Endothelial cell of umbilical vein (primary cell): ENCODE results near the gene HNMT. TPM values are rescaled to one million over a fixed set of nuclear protein-coding genes. Genes with fewer than 3 reads are reported as not detected.

ENCODE experiments used
- BruUV-seq: library from RNA; stranded (reverse); fragments of 400-500 nt; replicated peaks from 2 replicates; lab custom pipeline; 2021; lab: Mats Ljungman, UMichigan
- CTCF ChIA-PET: fragments of 300-600, 350-600 bp; sonication (Branson Sonifier 250); formaldehyde crosslinking; loops from one replicate; lab custom pipeline; 2021; ENCODE audit warnings: antibody characterized with exemption, inconsistent platforms; lab: Charles Lee
- POLR2A ChIA-PET: fragments of 300-600, 350-600 bp; sonication (Branson Sonifier 250); formaldehyde crosslinking; loops from one replicate; lab custom pipeline; 2021; ENCODE audit warnings: antibody characterized with exemption, inconsistent platforms; lab: Charles Lee
- DNase-seq: peaks from one replicate; pipeline ENCODE4 v3.0.0-alpha.2; 2011; ENCODE audit warnings: low read depth, low spot score
- FAIRE-seq: peaks from 2 replicates; lab custom pipeline; 2011; peaks lifted over from hg19 to GRCh38; lab: Jason Lieb, UNC
- H2AFZ ChIP-seq: 2 replicates; pipeline ENCODE4 v1.6.0; 2012; ENCODE audit warnings: low read depth, low read length, control low read depth, inconsistent platforms
- H3K27ac ChIP-seq: 2 replicates; pipeline ENCODE4 v1.5.1; 2011; ENCODE audit warnings: low read depth, mild to moderate bottlenecking, control low read depth, low read length, moderate library complexity; ENCODE audit not compliant: insufficient read depth
- H3K27me3 ChIP-seq, 2 experiments: 2 replicates each; pipeline versions ENCODE4 v1.6.0 to v1.6.1; 2011; ENCODE audit warnings: low read length in 2 of 2, mixed read lengths in 1 of 2; ENCODE audit not compliant: control insufficient read depth in 2 of 2, insufficient read depth in 2 of 2
- H3K36me3 ChIP-seq, 2 experiments: 2 replicates in 1 of 2; 3 replicates in 1 of 2; pipeline ENCODE4 v1.5.1; 2011; ENCODE audit warnings: low read length in 2 of 2, mild to moderate bottlenecking in 1 of 2, moderate library complexity in 1 of 2; ENCODE audit not compliant: control insufficient read depth in 2 of 2, insufficient read depth in 2 of 2; ENCODE audit errors: extremely low read depth in 1 of 2
- H3K4me1 ChIP-seq: 3 replicates; pipeline ENCODE4 v1.5.1; 2011; ENCODE audit warnings: mild to moderate bottlenecking, low read length; ENCODE audit not compliant: control insufficient read depth, insufficient read depth; ENCODE audit errors: extremely low read depth
- H3K4me2 ChIP-seq: 2 replicates; pipeline ENCODE4 v1.6.1; 2011; ENCODE audit warnings: low read length, control low read depth, mixed read lengths; ENCODE audit not compliant: insufficient read depth
- H3K4me3 ChIP-seq, 3 experiments: fragments of 200-600 bp in 1 of 3; sonication (generic), shearing (Covaris generic) in 1 of 3; replicated peaks in 1 of 3; 2 replicates each; pipeline ENCODE4 v1.5.1; 2011 to 2016; ENCODE audit warnings: control low read depth in 3 of 3, low read length in 3 of 3, mild to moderate bottlenecking in 2 of 3, inconsistent platforms in 1 of 3, low read depth in 1 of 3, moderate library complexity in 1 of 3; ENCODE audit not compliant: insufficient read depth in 1 of 3
- H3K79me2 ChIP-seq: 2 replicates; pipeline ENCODE4 v1.6.0; 2012; ENCODE audit warnings: low read length, inconsistent platforms; ENCODE audit not compliant: control insufficient read depth, insufficient read depth
- H3K9ac ChIP-seq: replicated peaks from 2 replicates; pipeline ENCODE3; 2011; ENCODE audit warnings: low read length, control low read depth; ENCODE audit not compliant: insufficient read depth; ENCODE audit errors: extremely low read depth
- H3K9me1 ChIP-seq: replicated peaks from 3 replicates; pipeline ENCODE4 v1.6.0; 2011; ENCODE audit warnings: mild to moderate bottlenecking, low read length; ENCODE audit not compliant: control insufficient read depth, insufficient read depth; ENCODE audit errors: extremely low read depth
- H3K9me3 ChIP-seq: replicated peaks from 2 replicates; pipeline ENCODE4 v1.5.1; 2012; ENCODE audit warnings: low read length, inconsistent platforms; ENCODE audit not compliant: control insufficient read depth, insufficient read depth
- H4K20me1 ChIP-seq: replicated peaks from 2 replicates; pipeline ENCODE3; 2011; ENCODE audit warnings: mild to moderate bottlenecking, low read length; ENCODE audit not compliant: control insufficient read depth, insufficient read depth; ENCODE audit errors: extremely low read depth
- CTCF ChIP-seq, 2 donors: IDR thresholded peaks; 1 replicate in 1 of 2; 2 replicates in 1 of 2; pipeline ENCODE4 v1.5.1; 2011; ENCODE audit warnings: low read length in 2 of 2, mild to moderate bottlenecking in 2 of 2, moderate library complexity in 2 of 2, control low read depth in 1 of 2, inconsistent platforms in 1 of 2, low read depth in 1 of 2; ENCODE audit not compliant: insufficient read depth in 1 of 2; ENCODE audit errors: extremely low read depth in 1 of 2
- EZH2 ChIP-seq: IDR thresholded peaks from 2 replicates; pipeline ENCODE4 v1.6.1; 2012; ENCODE audit warnings: borderline replicate concordance, low read depth, mild to moderate bottlenecking, moderate library complexity, low read length, inconsistent platforms; ENCODE audit not compliant: severe bottlenecking
- FOS ChIP-seq: IDR thresholded peaks from 2 replicates; pipeline ENCODE4 v1.6.1; 2011; ENCODE audit warnings: mild to moderate bottlenecking, low read length, moderate library complexity, borderline replicate concordance; ENCODE audit not compliant: insufficient read depth
- GATA2 ChIP-seq: IDR thresholded peaks from 2 replicates; pipeline ENCODE4 v1.7.0; 2011; ENCODE audit warnings: low read depth, mild to moderate bottlenecking, moderate library complexity, mixed read lengths, low read length; ENCODE audit not compliant: insufficient read length, insufficient read depth
- JUN ChIP-seq: IDR thresholded peaks from 2 replicates; pipeline ENCODE4 v1.6.1; 2011; ENCODE audit warnings: borderline replicate concordance, low read depth; ENCODE audit not compliant: insufficient read length, insufficient read depth
- MYC ChIP-seq: IDR thresholded peaks from one replicate; pipeline ENCODE4 v1.6.1; 2011; ENCODE audit warnings: mild to moderate bottlenecking, low read depth, low read length
- POLR2A ChIP-seq: IDR thresholded peaks from 2 replicates; pipeline ENCODE4 v1.6.1; 2012; ENCODE audit warnings: low read depth, mild to moderate bottlenecking, control low read depth, low read length
- POLR2AphosphoS5 ChIP-seq: IDR thresholded peaks from 2 replicates; pipeline ENCODE4 v1.6.1; 2012; ENCODE audit warnings: low read depth, mild to moderate bottlenecking, control low read depth, low read length, moderate library complexity; ENCODE audit not compliant: insufficient read depth
- dilution Hi-C: fragments of 300-500 bp; cut with MboI; formaldehyde crosslinking; loops from one replicate; pipeline ENCODE4 v1.15.0; 2019; ENCODE audit warnings: low sequenced_read_pairs; ENCODE audit not compliant: extremely low pct_ligation_motif_present
- intact Hi-C: fragments of 100-400 bp; cut with micrococcal nuclease; formaldehyde crosslinking; loops from one replicate; pipeline ENCODE4 v1.10.0; 2022
- polyA plus RNA-seq, 4 experiments: library from polyadenylated mRNA; depleted of rRNA in 3 of 4; stranded (reverse) in 3 of 4; unstranded in 1 of 4; fragments of >200 nt; gene quantifications; 2 replicates each; pipeline versions ENCODE4 v1.2.1 to v1.2.3, GENCODE V29; 2011 to 2012; ENCODE audit warnings: missing spikeins in 1 of 4
- total RNA-seq: library from RNA; stranded (reverse); gene quantifications from 2 replicates; pipeline ENCODE4 v1.2.3, GENCODE V29; 2021
- TF ChIP-seq, protein P1 (sequence below): IDR thresholded peaks from 2 replicates; pipeline ENCODE4 v1.6.1; 2011; ENCODE audit not compliant: insufficient read depth, insufficient read length

HNMT gene
- total and polyA plus RNA-seq, 2 donors (not counting 3 experiments of a cell fraction or from before 2014, with no cell fraction given), result 8.6 to 16.9 TPM

GRCh38 chr2:138040616-138041015, 76.3 kb downstream of the HNMT start:
- no peak overlapping the region for H3K9ac ChIP-seq
- no peaks in the 10 kb centered on the region for H3K9me3 ChIP-seq
- dilution Hi-C loops, result no loop called here
- H3K9me1 ChIP-seq, result no peaks in the 10 kb centered on the region
- no peak overlapping the region for H2AFZ ChIP-seq
- POLR2A ChIA-PET, result no interaction called here
- intact Hi-C loops, result no loop called here
- H3K27ac ChIP-seq, result no peak overlapping the region
- CTCF ChIA-PET, result interaction anchor here (1.1 kb wide), 1 partner anchor 13 kb away, joined by 3 read pairs; no protein-coding TSS in a partner anchor
- no peaks in the 10 kb centered on the region for H3K4me1 ChIP-seq
- no TSS peak for BruUV-seq
- no peak overlapping the region for H3K4me3 ChIP-seq
- no peak for DNase-seq
- no peak for FAIRE-seq
- no peaks in the 10 kb centered on the region for H4K20me1 ChIP-seq
- TF ChIP-seq JUN (no peak), POLR2A (no peak), FOS (no peak), MYC (no peak), POLR2AphosphoS5 (no peak), EZH2 (no peak), CTCF (IDR thresholded peaks at IDR 0.05; ENCODE audit: extremely low read depth in 1 of 2, insufficient read depth in 1 of 2, low read depth in 1 of 2, low read length in 2 of 2) (no peak), GATA2 (no peak)
- TF ChIP-seq, protein P1, sequence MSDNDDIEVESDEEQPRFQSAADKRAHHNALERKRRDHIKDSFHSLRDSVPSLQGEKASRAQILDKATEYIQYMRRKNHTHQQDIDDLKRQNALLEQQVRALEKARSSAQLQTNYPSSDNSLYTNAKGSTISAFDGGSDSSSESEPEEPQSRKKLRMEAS, result no peak
- no peak overlapping the region for H3K4me2 ChIP-seq
- H3K36me3 ChIP-seq, result no peaks in the 10 kb centered on the region
- no peaks in the 10 kb centered on the region for H3K79me2 ChIP-seq
- H3K27me3 ChIP-seq, result peaks cover 0 to 2% of the 10 kb centered on the region in 2 experiments
